Measurements from ENCODE around the gene NUDT7.

DNA sequence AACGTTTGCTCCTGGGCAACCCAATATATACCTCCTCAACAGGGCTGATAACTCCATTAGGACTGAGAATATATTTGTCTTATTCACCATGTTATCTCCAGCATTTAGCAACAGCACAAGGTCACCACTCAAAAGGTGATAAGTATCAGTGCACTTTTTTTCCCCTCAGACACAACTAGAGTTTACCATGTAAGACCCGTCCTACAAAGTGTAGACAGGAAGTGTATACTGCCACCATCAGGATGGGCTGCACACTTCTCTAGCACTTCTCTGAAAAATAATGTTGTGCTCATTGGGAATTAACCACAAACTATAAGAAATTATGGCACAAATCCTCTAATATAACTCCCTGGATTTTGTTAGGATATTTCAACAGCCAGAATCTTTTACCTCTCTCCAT lies 60.4 kb downstream of the NUDT7 start:
- TF ChIP-seq, protein P1, sequence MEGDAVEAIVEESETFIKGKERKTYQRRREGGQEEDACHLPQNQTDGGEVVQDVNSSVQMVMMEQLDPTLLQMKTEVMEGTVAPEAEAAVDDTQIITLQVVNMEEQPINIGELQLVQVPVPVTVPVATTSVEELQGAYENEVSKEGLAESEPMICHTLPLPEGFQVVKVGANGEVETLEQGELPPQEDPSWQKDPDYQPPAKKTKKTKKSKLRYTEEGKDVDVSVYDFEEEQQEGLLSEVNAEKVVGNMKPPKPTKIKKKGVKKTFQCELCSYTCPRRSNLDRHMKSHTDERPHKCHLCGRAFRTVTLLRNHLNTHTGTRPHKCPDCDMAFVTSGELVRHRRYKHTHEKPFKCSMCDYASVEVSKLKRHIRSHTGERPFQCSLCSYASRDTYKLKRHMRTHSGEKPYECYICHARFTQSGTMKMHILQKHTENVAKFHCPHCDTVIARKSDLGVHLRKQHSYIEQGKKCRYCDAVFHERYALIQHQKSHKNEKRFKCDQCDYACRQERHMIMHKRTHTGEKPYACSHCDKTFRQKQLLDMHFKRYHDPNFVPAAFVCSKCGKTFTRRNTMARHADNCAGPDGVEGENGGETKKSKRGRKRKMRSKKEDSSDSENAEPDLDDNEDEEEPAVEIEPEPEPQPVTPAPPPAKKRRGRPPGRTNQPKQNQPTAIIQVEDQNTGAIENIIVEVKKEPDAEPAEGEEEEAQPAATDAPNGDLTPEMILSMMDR (IDR thresholded peaks at IDR 0.05; ENCODE audit: low read depth, low read length, missing input control), result peak; percentile 74
- TF ChIP-seq FOXA1 (IDR thresholded peaks at IDR 0.05), result no peak
- TF ChIP-seq, protein P2, sequence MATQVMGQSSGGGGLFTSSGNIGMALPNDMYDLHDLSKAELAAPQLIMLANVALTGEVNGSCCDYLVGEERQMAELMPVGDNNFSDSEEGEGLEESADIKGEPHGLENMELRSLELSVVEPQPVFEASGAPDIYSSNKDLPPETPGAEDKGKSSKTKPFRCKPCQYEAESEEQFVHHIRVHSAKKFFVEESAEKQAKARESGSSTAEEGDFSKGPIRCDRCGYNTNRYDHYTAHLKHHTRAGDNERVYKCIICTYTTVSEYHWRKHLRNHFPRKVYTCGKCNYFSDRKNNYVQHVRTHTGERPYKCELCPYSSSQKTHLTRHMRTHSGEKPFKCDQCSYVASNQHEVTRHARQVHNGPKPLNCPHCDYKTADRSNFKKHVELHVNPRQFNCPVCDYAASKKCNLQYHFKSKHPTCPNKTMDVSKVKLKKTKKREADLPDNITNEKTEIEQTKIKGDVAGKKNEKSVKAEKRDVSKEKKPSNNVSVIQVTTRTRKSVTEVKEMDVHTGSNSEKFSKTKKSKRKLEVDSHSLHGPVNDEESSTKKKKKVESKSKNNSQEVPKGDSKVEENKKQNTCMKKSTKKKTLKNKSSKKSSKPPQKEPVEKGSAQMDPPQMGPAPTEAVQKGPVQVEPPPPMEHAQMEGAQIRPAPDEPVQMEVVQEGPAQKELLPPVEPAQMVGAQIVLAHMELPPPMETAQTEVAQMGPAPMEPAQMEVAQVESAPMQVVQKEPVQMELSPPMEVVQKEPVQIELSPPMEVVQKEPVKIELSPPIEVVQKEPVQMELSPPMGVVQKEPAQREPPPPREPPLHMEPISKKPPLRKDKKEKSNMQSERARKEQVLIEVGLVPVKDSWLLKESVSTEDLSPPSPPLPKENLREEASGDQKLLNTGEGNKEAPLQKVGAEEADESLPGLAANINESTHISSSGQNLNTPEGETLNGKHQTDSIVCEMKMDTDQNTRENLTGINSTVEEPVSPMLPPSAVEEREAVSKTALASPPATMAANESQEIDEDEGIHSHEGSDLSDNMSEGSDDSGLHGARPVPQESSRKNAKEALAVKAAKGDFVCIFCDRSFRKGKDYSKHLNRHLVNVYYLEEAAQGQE (IDR thresholded peaks at IDR 0.05), result no peak
- TF ChIP-seq GABPA (IDR thresholded peaks at IDR 0.05 in 1 of 2, conservative IDR thresholded peaks at IDR 0.05 in 1 of 2), result no peak
- TF ChIP-seq, protein P3, sequence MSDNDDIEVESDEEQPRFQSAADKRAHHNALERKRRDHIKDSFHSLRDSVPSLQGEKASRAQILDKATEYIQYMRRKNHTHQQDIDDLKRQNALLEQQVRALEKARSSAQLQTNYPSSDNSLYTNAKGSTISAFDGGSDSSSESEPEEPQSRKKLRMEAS (IDR thresholded peaks at IDR 0.05), result no peak
- no peak for TF ChIP-seq JUND (IDR thresholded peaks at IDR 0.05)
- TF ChIP-seq HNF4G (IDR thresholded peaks at IDR 0.05), result no peak
- TF ChIP-seq, protein P4, sequence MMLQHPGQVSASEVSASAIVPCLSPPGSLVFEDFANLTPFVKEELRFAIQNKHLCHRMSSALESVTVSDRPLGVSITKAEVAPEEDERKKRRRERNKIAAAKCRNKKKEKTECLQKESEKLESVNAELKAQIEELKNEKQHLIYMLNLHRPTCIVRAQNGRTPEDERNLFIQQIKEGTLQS (IDR thresholded peaks at IDR 0.05), result no peak
- TF ChIP-seq RAD21 (IDR thresholded peaks at IDR 0.05), result peak; percentile 92 to 95
- TF ChIP-seq SP1 (IDR thresholded peaks at IDR 0.05), result no peak
- TF ChIP-seq, protein P5, sequence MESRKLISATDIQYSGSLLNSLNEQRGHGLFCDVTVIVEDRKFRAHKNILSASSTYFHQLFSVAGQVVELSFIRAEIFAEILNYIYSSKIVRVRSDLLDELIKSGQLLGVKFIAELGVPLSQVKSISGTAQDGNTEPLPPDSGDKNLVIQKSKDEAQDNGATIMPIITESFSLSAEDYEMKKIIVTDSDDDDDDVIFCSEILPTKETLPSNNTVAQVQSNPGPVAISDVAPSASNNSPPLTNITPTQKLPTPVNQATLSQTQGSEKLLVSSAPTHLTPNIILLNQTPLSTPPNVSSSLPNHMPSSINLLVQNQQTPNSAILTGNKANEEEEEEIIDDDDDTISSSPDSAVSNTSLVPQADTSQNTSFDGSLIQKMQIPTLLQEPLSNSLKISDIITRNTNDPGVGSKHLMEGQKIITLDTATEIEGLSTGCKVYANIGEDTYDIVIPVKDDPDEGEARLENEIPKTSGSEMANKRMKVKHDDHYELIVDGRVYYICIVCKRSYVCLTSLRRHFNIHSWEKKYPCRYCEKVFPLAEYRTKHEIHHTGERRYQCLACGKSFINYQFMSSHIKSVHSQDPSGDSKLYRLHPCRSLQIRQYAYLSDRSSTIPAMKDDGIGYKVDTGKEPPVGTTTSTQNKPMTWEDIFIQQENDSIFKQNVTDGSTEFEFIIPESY (IDR thresholded peaks at IDR 0.05), result no peak
- no peak for TF ChIP-seq YY1 (IDR thresholded peaks at IDR 0.05)
- no peak for TF ChIP-seq TAF1 (conservative IDR thresholded peaks at IDR 0.05)
